NT2/D1 (cell line): ENCODE data around the gene ZBTB32.

ENCODE experiments used
- SUZ12 ChIP-seq: IDR thresholded peaks from 2 replicates; pipeline ENCODE4 v1.6.1; 2011; ENCODE audit not compliant: insufficient read length, insufficient read depth; ENCODE audit errors: extremely low read depth
- YY1 ChIP-seq: IDR thresholded peaks from 2 replicates; pipeline ENCODE4 v1.6.1; 2011; ENCODE audit not compliant: insufficient read length, insufficient read depth
- ZNF274 ChIP-seq: IDR thresholded peaks from 2 replicates; pipeline ENCODE4 v1.6.1; 2011; ENCODE audit warnings: mild to moderate bottlenecking, low read depth, low read length

- TF ChIP-seq YY1 (no peak), SUZ12 (no peak), ZNF274 (no peak)
These were observed 42.4 kb upstream of the ZBTB32 start for GRCh38 chr19:35661995-35662340.
